GM23338 (cell line): ENCODE measurements around the gene BIRC3. TPM values are rescaled to one million over a fixed set of nuclear protein-coding genes. Genes with fewer than 3 reads are reported as not detected.

Experiments
- ATAC-seq: fragments of 200-7000 bp; cut with Tn5 transposase; 3 replicates; pipeline ENCODE4 v1.9.1; 2020
- DNase-seq: peaks from one replicate; pipeline ENCODE4 v3.0.0-alpha.2; 2015; ENCODE audit warnings: low spot score
- H2AFZ ChIP-seq: fragments of 200-600 bp; sonication (generic); 2 replicates; pipeline ENCODE4 v1.8.0; 2016; ENCODE audit warnings: antibody characterized with exemption, mild to moderate bottlenecking, moderate library complexity
- H3F3A ChIP-seq: fragments of 200-600 bp; sonication (generic); replicated peaks from 2 replicates; pipeline ENCODE4 v1.8.0; 2017; ENCODE audit warnings: antibody characterized with exemption, mixed run types, low read depth
- H3K27ac ChIP-seq: fragments of 200-600 bp; sonication (generic); 2 replicates; pipeline ENCODE4 v1.6.1; 2016; ENCODE audit warnings: low read depth
- H3K27me3 ChIP-seq: fragments of 200-600 bp; sonication (generic); 2 replicates; pipeline ENCODE4 v1.8.0; 2016; ENCODE audit warnings: mild to moderate bottlenecking, mixed run types, moderate library complexity; ENCODE audit not compliant: insufficient read depth
- H3K36me3 ChIP-seq: fragments of 200-600 bp; sonication (generic); 2 replicates; pipeline ENCODE4 v1.8.0; 2016; ENCODE audit warnings: mild to moderate bottlenecking; ENCODE audit not compliant: insufficient read depth
- H3K4me1 ChIP-seq: fragments of 200-600 bp; sonication (generic); 2 replicates; pipeline ENCODE4 v1.8.0; 2016; ENCODE audit warnings: mild to moderate bottlenecking, moderate library complexity; ENCODE audit not compliant: insufficient read depth
- H3K4me2 ChIP-seq: fragments of 200-600 bp; sonication (generic); 2 replicates; pipeline ENCODE4 v1.7.1; 2017; ENCODE audit warnings: mixed run types
- H3K4me3 ChIP-seq: fragments of 200-600 bp; sonication (generic); 2 replicates; pipeline ENCODE4 v1.6.1; 2016; ENCODE audit warnings: mixed run types
- H3K79me2 ChIP-seq: fragments of 200-600 bp; sonication (generic); replicated peaks from 2 replicates; pipeline ENCODE4 v1.8.0; 2017; ENCODE audit warnings: mild to moderate bottlenecking; ENCODE audit not compliant: insufficient read depth
- H3K9me2 ChIP-seq: fragments of 200-600 bp; sonication (generic); 2 replicates; pipeline ENCODE4 v1.8.0; 2017; ENCODE audit not compliant: insufficient read depth
- H4K20me1 ChIP-seq: fragments of 200-600 bp; sonication (generic); replicated peaks from 2 replicates; pipeline ENCODE4 v1.8.0; 2017; ENCODE audit warnings: mild to moderate bottlenecking; ENCODE audit not compliant: insufficient read depth
- H3K27ac Mint-ChIP-seq: 2 replicates; pipeline ENCODE4 v1.8.0; 2020; ENCODE audit warnings: inconsistent platforms, mild to moderate bottlenecking, moderate library complexity, mixed read lengths
- H3K27me3 Mint-ChIP-seq: 3 replicates; pipeline ENCODE4 v1.8.0; 2022; ENCODE audit warnings: low read depth, mild to moderate bottlenecking, moderate library complexity, mixed read lengths, inconsistent platforms; ENCODE audit not compliant: insufficient read depth, poor library complexity
- H3K36me3 Mint-ChIP-seq: 3 replicates; pipeline ENCODE4 v1.8.0; 2021; ENCODE audit warnings: low read depth, mild to moderate bottlenecking, inconsistent platforms, moderate library complexity, mixed read lengths
- H3K4me1 Mint-ChIP-seq: 3 replicates; pipeline ENCODE4 v1.8.0; 2020; ENCODE audit warnings: mild to moderate bottlenecking, inconsistent platforms, mixed read lengths
- H3K4me3 Mint-ChIP-seq: 3 replicates; pipeline ENCODE4 v1.8.0; 2021; ENCODE audit warnings: moderate library complexity, mild to moderate bottlenecking, inconsistent platforms, mixed read lengths
- H3K9me3 Mint-ChIP-seq: 3 replicates; pipeline ENCODE4 v1.8.0; 2020; ENCODE audit warnings: moderate library complexity, mild to moderate bottlenecking, inconsistent platforms, mixed read lengths
- CREB1 ChIP-seq: fragments of 250-450 bp; sonication (Bioruptor Pico); IDR thresholded peaks from 2 replicates; pipeline ENCODE4 v1.5.0; 2020; ENCODE audit warnings: low read depth, mild to moderate bottlenecking, moderate library complexity
- CTCF ChIP-seq, 2 experiments: fragments of 200-600 bp in 1 of 2; sonication (generic) in 1 of 2; conservative IDR thresholded peaks; 2 replicates each; pipeline versions ENCODE4 v1.5.1 to v1.6.1; 2016 to 2017; ENCODE audit warnings: antibody characterized with exemption in 2 of 2, low read depth in 2 of 2, mild to moderate bottlenecking in 2 of 2, moderate library complexity in 1 of 2
- ETS1 ChIP-seq: IDR thresholded peaks from 2 replicates; pipeline ENCODE4 v1.6.1; 2016; ENCODE audit warnings: antibody characterized with exemption
- EZH2 ChIP-seq: fragments of 200-600 bp; sonication (generic); IDR thresholded peaks from one replicate; pipeline ENCODE4 v1.8.0; 2017; ENCODE audit warnings: antibody characterized with exemption, mild to moderate bottlenecking, low read depth; ENCODE audit not compliant: unreplicated experiment
- EZH2phosphoT487 ChIP-seq: fragments of 200-600 bp; sonication (generic); IDR thresholded peaks from one replicate; pipeline ENCODE4 v1.8.1; 2018; ENCODE audit warnings: antibody characterized with exemption; ENCODE audit not compliant: unreplicated experiment
- JUNB ChIP-seq: IDR thresholded peaks from one replicate; pipeline ENCODE4 v1.6.1; 2016; ENCODE audit warnings: antibody characterized with exemption; ENCODE audit not compliant: unreplicated experiment
- NANOG ChIP-seq: IDR thresholded peaks from 2 replicates; pipeline ENCODE4 v1.6.1; 2016; ENCODE audit warnings: antibody characterized with exemption, borderline replicate concordance
- POLR2AphosphoS5 ChIP-seq: IDR thresholded peaks from 2 replicates; pipeline ENCODE4 v1.6.1; 2016; ENCODE audit warnings: antibody characterized with exemption, low read depth
- REST ChIP-seq: IDR thresholded peaks from one replicate; pipeline ENCODE4 v1.6.1; 2018; ENCODE audit warnings: antibody characterized with exemption; ENCODE audit not compliant: unreplicated experiment
- STAT1 ChIP-seq: IDR thresholded peaks from one replicate; pipeline ENCODE4 v1.6.1; 2016; ENCODE audit warnings: antibody characterized with exemption; ENCODE audit not compliant: unreplicated experiment
- ZNF114 ChIP-seq: fragments of 250-450 bp; sonication (Bioruptor Pico); IDR thresholded peaks from 2 replicates; pipeline ENCODE4 v1.5.0; 2020; ENCODE audit warnings: mild to moderate bottlenecking, moderate library complexity
- ZNF331 ChIP-seq: fragments of 250-450 bp; sonication (Bioruptor Pico); IDR thresholded peaks from 2 replicates; pipeline ENCODE4 v1.5.0; 2020; ENCODE audit warnings: low read depth, mild to moderate bottlenecking, moderate library complexity
- polyA plus RNA-seq: library from polyadenylated mRNA; unstranded; fragments of >200 nt; fragmentation: Nextera tagmentation; extraction: Ambion mirVana; gene quantifications from 2 replicates; pipeline ENCODE4 v1.2.1, GENCODE V29; 2016
- total RNA-seq: library from RNA; depleted of rRNA; stranded (reverse); fragments of >200 nt; shearing (Covaris generic); gene quantifications from 2 replicates; pipeline ENCODE4 v1.2.3, GENCODE V29; 2014

The BIRC3 gene
- total and polyA plus RNA-seq, 2 experiments from 2014 or later = 0.03 TPM; not detected in 1

GRCh38 chr11:102306817-102307726, 10.2 kb upstream of the BIRC3 start (continued):
- TF ChIP-seq REST (no peak), JUNB (no peak), NANOG (no peak), ZNF331 (CRISPR knock-in tag) (no peak), STAT1 (no peak)

GRCh38 chr11:102307727-102308038, 9.6 kb upstream of the BIRC3 start:
- peaks cover 8% of the 10 kb centered on the region; the same call in 1 of the 2 replicates for H3K9me2 ChIP-seq
- ATAC-seq (no peak), DNase-seq (no peak)
- H3K4me2 ChIP-seq = no peak overlapping the region
- H3K27me3 Mint-ChIP-seq = peaks cover 6% of the 10 kb centered on the region
- H3K9me3 Mint-ChIP-seq = peaks cover 11% of the 10 kb centered on the region
- H3K79me2 ChIP-seq = no peaks in the 10 kb centered on the region
- no peak overlapping the region for H3K4me3 ChIP-seq
- no peak overlapping the region for H3K27ac ChIP-seq
- H3K27me3 ChIP-seq = no peaks in the 10 kb centered on the region
- H3K36me3 Mint-ChIP-seq = peaks cover 6% of the 10 kb centered on the region
- peaks cover 11% of the 10 kb centered on the region for H3K4me1 ChIP-seq
- H3K4me1 Mint-ChIP-seq = peaks cover 12% of the 10 kb centered on the region
- H3K36me3 ChIP-seq = no peaks in the 10 kb centered on the region; the same call in none of the 2 replicates
- no peak overlapping the region for H3K27ac Mint-ChIP-seq
- no peak overlapping the region for H2AFZ ChIP-seq
- no peaks in the 10 kb centered on the region for H3F3A ChIP-seq
- no peak overlapping the region for H3K4me3 Mint-ChIP-seq
- no peaks in the 10 kb centered on the region for H4K20me1 ChIP-seq
- TF ChIP-seq ZNF331 (CRISPR knock-in tag) = no peak
- no peak for TF ChIP-seq POLR2AphosphoS5
- TF ChIP-seq REST = no peak
- TF ChIP-seq JUNB = no peak
- TF ChIP-seq CREB1 (CRISPR knock-in tag) = no peak
- TF ChIP-seq EZH2 = no peak
- TF ChIP-seq NANOG = no peak
- no peak for TF ChIP-seq ETS1
- no peak for TF ChIP-seq STAT1
- TF ChIP-seq ZNF114 (CRISPR knock-in tag) = no peak
- no peak for TF ChIP-seq EZH2phosphoT487
- TF ChIP-seq CTCF (conservative IDR thresholded peaks at IDR 0.05; ENCODE audit: low read depth in 2 of 2) = no peak
